ENCODE measurements around the gene CDKAL1. TPM values are rescaled to one million over a fixed set of nuclear protein-coding genes. Genes with fewer than 3 reads are reported as not detected.

Gene CDKAL1
- total RNA-seq, 1 experiment from 2014 or later = 16.1 TPM

DNA sequence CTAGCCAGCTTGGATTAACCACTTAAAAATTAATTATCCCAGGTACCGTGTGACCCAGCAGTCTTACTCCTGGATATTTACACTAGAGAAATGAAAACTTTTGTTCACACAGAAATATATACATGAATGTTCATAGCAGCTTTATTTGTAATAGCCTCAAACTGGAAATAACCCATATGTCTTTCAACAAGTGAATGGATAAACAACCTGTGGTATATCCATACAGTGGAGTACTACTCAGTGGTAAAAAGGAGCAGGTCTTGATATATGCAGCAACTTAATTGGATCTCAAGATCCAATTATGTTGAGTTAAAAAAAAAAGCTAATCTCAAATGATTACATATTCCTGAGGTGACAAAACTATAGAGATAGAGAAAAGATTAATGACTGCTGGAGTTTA lies 381.4 kb downstream of the CDKAL1 start:
- H3K9me3 ChIP-seq (ENCODE audit: insufficient read depth, low read depth) = no peaks in the 10 kb centered on the region; the same call in 1 of the 2 replicates
- intact Hi-C loops (cut with micrococcal nuclease; ENCODE audit: unreplicated experiment) = no loop called here

DNA sequence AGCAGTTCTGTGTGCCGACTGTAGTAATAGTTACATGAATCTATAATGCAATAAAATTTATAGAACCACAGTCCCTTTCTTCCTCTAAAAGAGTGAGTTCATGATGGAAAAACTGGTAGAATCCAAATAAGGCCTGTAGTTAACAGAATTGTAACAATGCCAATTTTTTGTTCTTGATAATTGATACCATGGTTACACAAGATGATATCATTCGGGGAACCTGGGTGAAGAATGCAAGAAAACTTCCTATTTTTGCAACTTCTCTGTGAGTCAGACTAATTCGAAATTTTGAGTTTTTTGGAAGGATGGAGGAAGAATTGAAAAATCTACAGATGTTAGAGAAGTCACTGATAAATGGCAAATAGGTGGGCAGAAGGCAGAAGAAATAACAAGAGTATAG lies 381.8 kb downstream of the CDKAL1 start:
- BruUV-seq (replicated peaks) = no TSS peak
- TF ChIP-seq, protein P1, sequence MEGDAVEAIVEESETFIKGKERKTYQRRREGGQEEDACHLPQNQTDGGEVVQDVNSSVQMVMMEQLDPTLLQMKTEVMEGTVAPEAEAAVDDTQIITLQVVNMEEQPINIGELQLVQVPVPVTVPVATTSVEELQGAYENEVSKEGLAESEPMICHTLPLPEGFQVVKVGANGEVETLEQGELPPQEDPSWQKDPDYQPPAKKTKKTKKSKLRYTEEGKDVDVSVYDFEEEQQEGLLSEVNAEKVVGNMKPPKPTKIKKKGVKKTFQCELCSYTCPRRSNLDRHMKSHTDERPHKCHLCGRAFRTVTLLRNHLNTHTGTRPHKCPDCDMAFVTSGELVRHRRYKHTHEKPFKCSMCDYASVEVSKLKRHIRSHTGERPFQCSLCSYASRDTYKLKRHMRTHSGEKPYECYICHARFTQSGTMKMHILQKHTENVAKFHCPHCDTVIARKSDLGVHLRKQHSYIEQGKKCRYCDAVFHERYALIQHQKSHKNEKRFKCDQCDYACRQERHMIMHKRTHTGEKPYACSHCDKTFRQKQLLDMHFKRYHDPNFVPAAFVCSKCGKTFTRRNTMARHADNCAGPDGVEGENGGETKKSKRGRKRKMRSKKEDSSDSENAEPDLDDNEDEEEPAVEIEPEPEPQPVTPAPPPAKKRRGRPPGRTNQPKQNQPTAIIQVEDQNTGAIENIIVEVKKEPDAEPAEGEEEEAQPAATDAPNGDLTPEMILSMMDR (conservative IDR thresholded peaks at IDR 0.05) = no peak
- TF ChIP-seq EZH2 (IDR thresholded peaks at IDR 0.05; ENCODE audit: low read depth) = no peak
- H3K9me3 ChIP-seq (ENCODE audit: insufficient read depth, low read depth) = no peaks in the 10 kb centered on the region; the same call in 1 of the 2 replicates
- POLR2A ChIA-PET (ENCODE audit: unreplicated experiment) = no interaction called here
- no peak overlapping the region for H3K27ac ChIP-seq
- CTCF ChIA-PET = no interaction called here
- H3K9me2 ChIP-seq (ENCODE audit: insufficient read depth) = no peaks in the 10 kb centered on the region
- no peaks in the 10 kb centered on the region for H3K27me3 ChIP-seq (ENCODE audit: insufficient read depth, low read depth)
- no peak for DNase-seq
- H3K4me1 ChIP-seq (replicated peaks; ENCODE audit: insufficient read depth) = no peaks in the 10 kb centered on the region
- H3K4me3 ChIP-seq = no peak overlapping the region
- no peaks in the 10 kb centered on the region for H3F3A ChIP-seq (ENCODE audit: insufficient read depth, low read depth)
- H3K36me3 ChIP-seq (ENCODE audit: low read depth) = no peaks in the 10 kb centered on the region
- no peaks in the 10 kb centered on the region for H4K20me1 ChIP-seq (ENCODE audit: insufficient read depth)
- H3K79me2 ChIP-seq (ENCODE audit: low read depth) = no peaks in the 10 kb centered on the region
- intact Hi-C loops (cut with micrococcal nuclease; ENCODE audit: unreplicated experiment) = no loop called here
- no peak overlapping the region for H2AFZ ChIP-seq
- H3K4me2 ChIP-seq = no peak overlapping the region

More for the DNA sequence above, 381.4 kb downstream of the CDKAL1 start:
- Histone ChIP-seq H3K4me1 (replicated peaks; ENCODE audit: insufficient read depth) (no peaks in the 10 kb centered on the region), H3K4me2 (no peak overlapping the region), H3K4me3 (no peak overlapping the region), H3K36me3 (ENCODE audit: low read depth) (no peaks in the 10 kb centered on the region), H4K20me1 (ENCODE audit: insufficient read depth) (no peaks in the 10 kb centered on the region), H3K9me2 (ENCODE audit: insufficient read depth) (no peaks in the 10 kb centered on the region), H3K27me3 (ENCODE audit: insufficient read depth, low read depth) (no peaks in the 10 kb centered on the region), H3K27ac (no peak overlapping the region), H3K79me2 (ENCODE audit: low read depth) (no peaks in the 10 kb centered on the region), H3F3A (ENCODE audit: insufficient read depth, low read depth) (no peaks in the 10 kb centered on the region), H2AFZ (no peak overlapping the region)
- no peak for TF ChIP-seq EZH2 (IDR thresholded peaks at IDR 0.05; ENCODE audit: low read depth)
- TF ChIP-seq, protein P1 (conservative IDR thresholded peaks at IDR 0.05) = no peak
- POLR2A ChIA-PET (ENCODE audit: unreplicated experiment) = no interaction called here
- CTCF ChIA-PET = no interaction called here
- no TSS peak for BruUV-seq (replicated peaks)
- DNase-seq = no peak

DNA sequence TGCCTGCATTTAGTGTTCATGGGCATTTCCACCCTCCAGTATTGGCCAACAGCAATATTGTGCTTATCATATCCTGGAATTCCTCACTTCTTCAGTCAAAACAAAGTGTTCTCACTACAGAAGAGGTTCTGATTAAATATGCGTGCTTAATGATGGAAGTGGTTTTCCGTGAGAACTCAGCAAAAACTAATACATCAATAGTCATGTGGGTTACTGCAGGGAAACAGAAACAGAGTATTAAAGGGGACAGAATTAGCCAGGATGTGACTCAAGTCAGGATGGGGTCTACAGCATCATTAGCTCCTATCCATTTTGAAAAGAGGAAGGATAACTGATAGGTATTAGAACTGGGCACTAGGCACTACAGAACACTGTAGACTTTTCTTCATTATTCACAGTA lies 384.6 kb downstream of the CDKAL1 start:
- Histone ChIP-seq H3K36me3 (ENCODE audit: low read depth) (no peaks in the 10 kb centered on the region), H3K4me1 (replicated peaks; ENCODE audit: insufficient read depth) (no peaks in the 10 kb centered on the region), H3K27ac (no peak overlapping the region), H3K9me3 (ENCODE audit: insufficient read depth, low read depth) (no peaks in the 10 kb centered on the region; the same call in 1 of the 2 replicates), H3K4me2 (no peak overlapping the region), H2AFZ (no peak overlapping the region), H3K4me3 (no peak overlapping the region), H3K79me2 (ENCODE audit: low read depth) (no peaks in the 10 kb centered on the region), H3K9me2 (ENCODE audit: insufficient read depth) (no peaks in the 10 kb centered on the region), H4K20me1 (ENCODE audit: insufficient read depth) (no peaks in the 10 kb centered on the region), H3K27me3 (ENCODE audit: insufficient read depth, low read depth) (no peaks in the 10 kb centered on the region), H3F3A (ENCODE audit: insufficient read depth, low read depth) (no peaks in the 10 kb centered on the region)
- BruUV-seq (replicated peaks) = no TSS peak
- intact Hi-C loops (cut with micrococcal nuclease; ENCODE audit: unreplicated experiment) = no loop called here
- DNase-seq = no peak
- ChIA-PET POLR2A (ENCODE audit: unreplicated experiment) (no interaction called here), CTCF (no interaction called here)
- TF ChIP-seq, protein P1 (conservative IDR thresholded peaks at IDR 0.05) = no peak
- TF ChIP-seq EZH2 (IDR thresholded peaks at IDR 0.05; ENCODE audit: low read depth) = no peak
